NCI-H510A treated with DMSO at 0.1 percent for 48 hours (cell line): Measurements from ENCODE around the gene OOSP2.

Experiments
- DNase-seq: peaks from one replicate; lab custom pipeline; 2025; lab: John Stamatoyannopoulos, UW

OOSP2 gene

DNA sequence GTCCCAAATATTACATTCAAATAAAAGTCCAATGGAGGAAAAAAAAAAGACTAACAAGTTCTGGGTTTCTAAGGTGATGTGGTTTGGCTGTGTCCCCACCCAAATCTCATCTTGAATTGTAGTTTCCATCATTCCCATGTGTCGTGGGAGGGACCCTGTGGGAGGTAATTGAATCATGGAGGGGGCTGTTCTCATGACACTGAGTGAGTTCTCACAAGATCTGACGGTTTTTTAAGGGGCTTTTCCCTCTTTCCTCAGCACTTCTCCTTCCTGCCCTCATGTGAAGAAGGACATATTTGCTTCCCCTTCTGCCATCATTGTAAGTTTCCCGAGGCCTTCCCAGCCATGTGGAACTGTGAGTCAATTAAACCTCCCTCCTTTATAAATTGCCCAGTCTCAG lies 40.3 kb downstream of the OOSP2 start:
- no peak for DNase-seq

DNA sequence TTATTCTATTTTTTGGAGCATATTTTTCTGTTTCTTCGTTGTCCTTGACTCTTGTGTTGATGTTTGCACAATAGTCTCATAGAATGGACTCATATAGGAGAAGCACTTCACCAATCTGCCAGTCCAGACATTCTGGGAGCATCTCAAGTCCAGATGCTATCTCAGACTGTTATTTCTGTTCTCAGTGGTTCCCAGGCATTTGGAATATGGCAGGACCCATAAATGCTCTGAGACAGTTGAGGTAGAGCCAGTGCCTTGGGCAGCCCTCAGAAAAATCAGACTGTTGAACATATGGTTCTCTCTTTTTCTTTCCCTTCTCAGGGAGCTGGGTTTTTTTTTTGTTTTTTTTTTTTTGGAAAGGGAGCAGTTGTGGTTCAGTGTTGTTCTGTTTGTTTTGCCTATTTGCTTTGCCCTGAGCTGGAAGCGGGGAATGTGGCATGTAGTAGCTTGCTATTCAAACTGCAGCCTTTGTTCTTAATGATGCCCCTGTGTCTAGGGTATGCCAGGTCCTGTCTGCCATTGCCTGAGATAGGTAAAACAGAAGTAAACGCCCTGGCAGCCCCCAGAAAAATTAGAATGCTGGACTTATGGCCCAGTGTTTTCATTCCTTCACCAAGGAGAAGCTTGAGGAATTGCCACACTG lies 44.5 kb downstream of the OOSP2 start:
- DNase-seq = no peak

DNA sequence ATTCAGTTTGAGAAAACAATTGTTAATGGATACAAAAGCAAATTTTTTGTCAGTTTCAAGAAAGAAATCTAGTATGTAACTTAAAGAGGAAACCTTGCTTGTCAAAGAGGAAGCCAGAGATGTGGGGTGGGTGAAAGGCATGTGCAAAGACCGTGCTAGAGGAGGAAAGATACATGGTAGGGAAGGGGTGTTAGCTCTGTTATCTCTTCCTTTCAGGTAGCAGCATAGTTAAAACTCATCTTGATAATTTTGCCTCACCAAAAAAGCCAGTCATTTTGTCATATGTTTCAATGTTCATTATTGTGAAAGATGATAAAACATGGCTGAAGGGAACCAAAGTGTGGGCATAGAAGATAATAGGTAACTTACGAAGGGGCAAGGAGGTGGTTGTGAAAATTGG lies 45.7 kb downstream of the OOSP2 start:
- no peak for DNase-seq

DNA sequence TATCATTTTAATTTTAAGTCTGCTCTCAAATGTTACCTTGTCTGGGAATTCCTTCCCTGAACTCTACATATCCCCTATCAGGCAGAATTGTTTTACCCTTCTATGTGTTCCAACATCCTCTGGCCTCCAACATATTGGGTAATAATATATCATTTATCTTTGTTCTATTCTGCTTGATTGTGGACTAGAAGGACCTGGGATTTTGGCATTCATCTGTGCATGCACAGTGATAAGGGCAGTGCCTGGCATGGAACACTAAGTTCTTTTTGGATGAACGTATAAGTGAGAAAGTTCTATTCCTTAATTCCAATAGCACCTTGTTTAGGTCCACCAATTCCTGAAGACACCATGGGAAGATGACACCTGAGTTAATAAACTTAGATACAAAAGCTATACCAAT lies 47.0 kb downstream of the OOSP2 start:
- no peak for DNase-seq

DNA sequence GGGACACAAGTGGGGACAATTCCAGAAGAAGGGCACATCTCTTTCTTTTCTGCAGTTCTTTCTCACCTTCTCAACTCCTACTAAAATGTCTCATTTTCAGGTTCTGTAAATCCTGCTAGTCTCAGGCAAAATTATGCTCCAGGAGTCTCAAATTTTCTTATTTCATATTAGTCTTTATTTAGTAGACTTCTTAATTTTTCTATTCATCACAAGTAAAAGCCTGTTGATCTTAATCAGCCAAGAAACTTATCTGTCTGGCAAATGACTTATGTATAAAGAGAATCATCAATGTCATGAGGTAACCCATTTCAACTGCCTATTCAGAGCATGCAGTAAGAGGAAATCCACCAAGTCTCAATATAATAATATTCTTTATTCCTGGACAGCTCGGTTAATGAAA lies 48.2 kb downstream of the OOSP2 start, which contains the start of gene MS4A2:
TSS of gene MS4A2 (plus strand) at position 301 of the 400 bp plus-strand sequence. CDS start 102 bp downstream, outside the sequence.
- DNase-seq = no peak

DNA sequence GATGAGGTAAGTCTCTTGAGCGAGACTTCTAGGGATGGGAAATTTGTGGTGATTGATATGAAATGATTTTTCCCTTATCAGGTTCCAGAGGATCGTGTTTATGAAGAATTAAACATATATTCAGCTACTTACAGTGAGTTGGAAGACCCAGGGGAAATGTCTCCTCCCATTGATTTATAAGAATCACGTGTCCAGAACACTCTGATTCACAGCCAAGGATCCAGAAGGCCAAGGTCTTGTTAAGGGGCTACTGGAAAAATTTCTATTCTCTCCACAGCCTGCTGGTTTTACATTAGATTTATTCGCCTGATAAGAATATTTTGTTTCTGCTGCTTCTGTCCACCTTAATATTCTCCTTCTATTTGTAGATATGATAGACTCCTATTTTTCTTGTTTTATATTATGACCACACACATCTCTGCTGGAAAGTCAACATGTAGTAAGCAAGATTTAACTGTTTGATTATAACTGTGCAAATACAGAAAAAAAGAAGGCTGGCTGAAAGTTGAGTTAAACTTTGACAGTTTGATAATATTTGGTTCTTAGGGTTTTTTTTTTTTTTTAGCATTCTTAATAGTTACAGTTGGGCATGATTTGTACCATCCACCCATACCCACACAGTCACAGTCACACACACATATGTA lies 55.4 kb downstream of the OOSP2 start:
- no peak for DNase-seq

DNA sequence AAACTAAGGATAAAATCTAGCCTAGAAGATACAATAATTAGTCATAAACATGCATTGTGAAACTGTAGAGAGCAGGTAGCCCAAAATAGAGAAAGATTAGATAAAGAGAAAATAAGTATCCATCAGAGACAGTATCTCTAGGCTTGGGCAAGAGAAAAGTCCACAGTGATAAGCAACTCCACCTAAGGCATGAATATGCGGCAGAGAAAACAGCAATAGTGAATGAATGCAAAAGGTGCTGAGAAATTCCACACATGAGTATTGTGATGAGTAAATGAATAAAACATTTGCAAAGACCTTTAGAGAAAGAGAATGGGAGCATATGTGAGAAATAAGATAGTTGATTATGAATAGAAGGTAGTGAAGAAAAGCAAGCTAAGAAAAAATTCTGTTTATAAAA lies 57.0 kb downstream of the OOSP2 start:
- no peak for DNase-seq
